ENCODE measurements around the gene RNF6.

Gene RNF6

GRCh38 chr13:26163812-26164211, 58.3 kb downstream of the RNF6 start:
- TF ChIP-seq, protein P1, sequence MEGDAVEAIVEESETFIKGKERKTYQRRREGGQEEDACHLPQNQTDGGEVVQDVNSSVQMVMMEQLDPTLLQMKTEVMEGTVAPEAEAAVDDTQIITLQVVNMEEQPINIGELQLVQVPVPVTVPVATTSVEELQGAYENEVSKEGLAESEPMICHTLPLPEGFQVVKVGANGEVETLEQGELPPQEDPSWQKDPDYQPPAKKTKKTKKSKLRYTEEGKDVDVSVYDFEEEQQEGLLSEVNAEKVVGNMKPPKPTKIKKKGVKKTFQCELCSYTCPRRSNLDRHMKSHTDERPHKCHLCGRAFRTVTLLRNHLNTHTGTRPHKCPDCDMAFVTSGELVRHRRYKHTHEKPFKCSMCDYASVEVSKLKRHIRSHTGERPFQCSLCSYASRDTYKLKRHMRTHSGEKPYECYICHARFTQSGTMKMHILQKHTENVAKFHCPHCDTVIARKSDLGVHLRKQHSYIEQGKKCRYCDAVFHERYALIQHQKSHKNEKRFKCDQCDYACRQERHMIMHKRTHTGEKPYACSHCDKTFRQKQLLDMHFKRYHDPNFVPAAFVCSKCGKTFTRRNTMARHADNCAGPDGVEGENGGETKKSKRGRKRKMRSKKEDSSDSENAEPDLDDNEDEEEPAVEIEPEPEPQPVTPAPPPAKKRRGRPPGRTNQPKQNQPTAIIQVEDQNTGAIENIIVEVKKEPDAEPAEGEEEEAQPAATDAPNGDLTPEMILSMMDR (IDR thresholded peaks at IDR 0.05; ENCODE audit: low read depth, low read length): no peak
- DNase-seq (ENCODE audit: extremely low read depth, low read depth): no peak
